GM13977 (cell line): Measurements from ENCODE around the gene SENP2.
"Not testable (repeated sequence)": the region's sequence is repeated elsewhere in the genome, so short reads cannot be mapped to it uniquely, and the experiment has no call there.

Source experiments
- DNase-seq: peaks from one replicate; pipeline ENCODE4 v3.0.0; 2012; ENCODE audit warnings: low spot score
- CTCF ChIP-seq: IDR thresholded peaks from 2 replicates; pipeline ENCODE4 v1.5.1; 2012; ENCODE audit warnings: mild to moderate bottlenecking, control low read depth; ENCODE audit not compliant: insufficient read depth; ENCODE audit errors: extremely low read depth, missing control alignments
- in situ Hi-C: fragments of 300-500 bp; cut with MboI; formaldehyde crosslinking; loops from one replicate; pipeline ENCODE4 v1.12.0; 2022; ENCODE audit warnings: low sequenced_read_pairs, low pct_unique_long_range_greater_than_20kb, mixed read lengths, inconsistent platforms; ENCODE audit not compliant: unreplicated experiment

The SENP2 gene

GRCh38 chr3:185561374-185561943, 24.6 kb upstream of the SENP2 start:
- DNase-seq: no peak
- no peak for TF ChIP-seq CTCF
- in situ Hi-C loops: no loop called here

GRCh38 chr3:185561958-185562357, 24.1 kb upstream of the SENP2 start:
- in situ Hi-C loops: no loop called here
- no peak for DNase-seq
- no peak for TF ChIP-seq CTCF

- in situ Hi-C loops: no loop called here
- TF ChIP-seq CTCF: no peak
- DNase-seq: no peak
These were observed 13.9 kb upstream of the SENP2 start for GRCh38 chr3:185572183-185572582.

- DNase-seq: peak; percentile 39
These were observed 10.8 kb upstream of the SENP2 start for GRCh38 chr3:185575108-185575869.

GRCh38 chr3:185582236-185582635, 3.9 kb upstream of the SENP2 start:
- in situ Hi-C loops: no loop called here
- TF ChIP-seq CTCF: no peak
- no peak for DNase-seq

More at GRCh38 chr3:185575108-185575869, 10.8 kb upstream of the SENP2 start:
- in situ Hi-C loops: not testable (repeated sequence)
- TF ChIP-seq CTCF: peak; percentile 56

GRCh38 chr3:185582871-185583270, 3.2 kb upstream of the SENP2 start:
- TF ChIP-seq CTCF: no peak
- in situ Hi-C loops: no loop called here
- DNase-seq: peak; percentile 56
